ENCODE results near the gene NTM. TPM values are rescaled to one million over a fixed set of nuclear protein-coding genes. Genes with fewer than 3 reads are reported as not detected.

NTM gene
- total RNA-seq, 2 donors from 2014 or later, result 1.7 to 3.6 TPM

DNA sequence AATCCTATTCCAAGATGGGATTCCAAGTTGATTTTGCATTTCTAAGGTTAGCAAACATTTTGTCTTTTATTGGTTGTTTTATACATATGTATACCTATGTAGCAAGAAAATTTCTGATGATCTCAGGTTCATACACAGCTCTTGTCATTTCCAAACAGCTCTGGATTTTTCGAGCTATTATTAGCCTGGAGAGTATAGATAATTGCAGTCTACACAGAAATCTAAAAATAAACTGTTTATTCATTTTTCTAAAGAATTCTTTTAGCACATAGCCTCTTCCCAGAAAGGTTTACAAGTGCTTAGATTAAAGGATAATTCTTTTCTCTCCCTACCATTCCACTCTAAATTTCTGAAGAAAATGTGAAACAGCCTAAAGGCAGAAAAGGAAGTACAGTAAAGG, 705.0 kb downstream of the NTM start:
- 100% methylated on average over 1 of the region's 1 CpG; no CpG with 5 or more reads in 1 of the 2 experiments for WGBS, 2 experiments (ENCODE audit: insufficient coverage in 1 of 2, insufficient read length in 1 of 2)

DNA sequence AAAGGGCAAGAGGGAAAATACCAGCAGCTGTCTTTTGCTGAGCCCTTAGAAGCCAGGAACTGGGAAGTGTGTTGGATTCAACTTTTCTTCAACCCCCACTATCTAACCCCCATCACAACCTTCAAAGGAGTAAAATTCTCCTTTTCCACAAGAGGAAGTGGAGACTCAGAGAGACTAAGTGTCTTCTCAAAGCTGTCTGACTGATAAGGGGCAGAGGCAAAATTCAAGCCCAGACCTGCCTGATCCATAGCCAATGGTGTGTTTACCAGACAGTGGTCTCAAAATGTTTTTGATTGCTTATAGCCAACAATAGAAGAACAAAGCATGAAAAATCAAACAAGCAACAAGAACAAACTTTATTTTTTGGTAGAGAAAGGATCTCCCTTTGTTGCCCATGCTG, 707.0 kb downstream of the NTM start:
- Histone ChIP-seq H3K9ac (ENCODE audit: extremely low read depth, low read length, poor library complexity, severe bottlenecking) (no peak overlapping the region), H3K27me3 (ENCODE audit: control insufficient read depth, insufficient read depth, low read length, poor library complexity, severe bottlenecking) (no peaks in the 10 kb centered on the region), H3K4me1 (ENCODE audit: control insufficient read depth, insufficient read depth, low read length) (no peaks in the 10 kb centered on the region), H3K27ac (ENCODE audit: low read depth, low read length) (no peak overlapping the region), H3K9me3 (ENCODE audit: control insufficient read depth, low read length) (no peaks in the 10 kb centered on the region), H3K4me3 (ENCODE audit: low read length) (no peak overlapping the region), H3K36me3 (ENCODE audit: control insufficient read depth, insufficient read depth, low read length) (no peaks in the 10 kb centered on the region)
- DNase-seq, result no peak
- Mint-ChIP-seq H3K4me1 (peaks cover under 1% of the 10 kb centered on the region), H3K9me3 (peaks cover 4% of the 10 kb centered on the region), H3K36me3 (ENCODE audit: low read depth) (no peaks in the 10 kb centered on the region), H3K27ac (no peak overlapping the region), H3K4me3 (no peak overlapping the region), H3K27me3 (ENCODE audit: insufficient read depth) (no peaks in the 10 kb centered on the region)
- TF ChIP-seq, protein P1, sequence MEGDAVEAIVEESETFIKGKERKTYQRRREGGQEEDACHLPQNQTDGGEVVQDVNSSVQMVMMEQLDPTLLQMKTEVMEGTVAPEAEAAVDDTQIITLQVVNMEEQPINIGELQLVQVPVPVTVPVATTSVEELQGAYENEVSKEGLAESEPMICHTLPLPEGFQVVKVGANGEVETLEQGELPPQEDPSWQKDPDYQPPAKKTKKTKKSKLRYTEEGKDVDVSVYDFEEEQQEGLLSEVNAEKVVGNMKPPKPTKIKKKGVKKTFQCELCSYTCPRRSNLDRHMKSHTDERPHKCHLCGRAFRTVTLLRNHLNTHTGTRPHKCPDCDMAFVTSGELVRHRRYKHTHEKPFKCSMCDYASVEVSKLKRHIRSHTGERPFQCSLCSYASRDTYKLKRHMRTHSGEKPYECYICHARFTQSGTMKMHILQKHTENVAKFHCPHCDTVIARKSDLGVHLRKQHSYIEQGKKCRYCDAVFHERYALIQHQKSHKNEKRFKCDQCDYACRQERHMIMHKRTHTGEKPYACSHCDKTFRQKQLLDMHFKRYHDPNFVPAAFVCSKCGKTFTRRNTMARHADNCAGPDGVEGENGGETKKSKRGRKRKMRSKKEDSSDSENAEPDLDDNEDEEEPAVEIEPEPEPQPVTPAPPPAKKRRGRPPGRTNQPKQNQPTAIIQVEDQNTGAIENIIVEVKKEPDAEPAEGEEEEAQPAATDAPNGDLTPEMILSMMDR (conservative IDR thresholded peaks at IDR 0.05), result no peak

More for the DNA sequence above, 705.0 kb downstream of the NTM start:
- no peak for DNase-seq
- Histone ChIP-seq H3K36me3 (ENCODE audit: control insufficient read depth, insufficient read depth, low read length) (no peaks in the 10 kb centered on the region), H3K9me3 (ENCODE audit: control insufficient read depth, low read length) (no peaks in the 10 kb centered on the region), H3K27ac (ENCODE audit: low read depth, low read length) (no peak overlapping the region), H3K4me3 (ENCODE audit: low read length) (no peak overlapping the region), H3K4me1 (ENCODE audit: control insufficient read depth, insufficient read depth, low read length) (no peaks in the 10 kb centered on the region), H3K9ac (ENCODE audit: extremely low read depth, low read length, poor library complexity, severe bottlenecking) (no peak overlapping the region), H3K27me3 (ENCODE audit: control insufficient read depth, insufficient read depth, low read length, poor library complexity, severe bottlenecking) (no peaks in the 10 kb centered on the region)
- Mint-ChIP-seq H3K4me3 (no peak overlapping the region), H3K27ac (no peak overlapping the region), H3K27me3 (ENCODE audit: insufficient read depth) (no peaks in the 10 kb centered on the region), H3K4me1 (peaks cover 8% of the 10 kb centered on the region), H3K36me3 (ENCODE audit: low read depth) (no peaks in the 10 kb centered on the region), H3K9me3 (no peaks in the 10 kb centered on the region)
- TF ChIP-seq, protein P1 (conservative IDR thresholded peaks at IDR 0.05), result no peak

DNA sequence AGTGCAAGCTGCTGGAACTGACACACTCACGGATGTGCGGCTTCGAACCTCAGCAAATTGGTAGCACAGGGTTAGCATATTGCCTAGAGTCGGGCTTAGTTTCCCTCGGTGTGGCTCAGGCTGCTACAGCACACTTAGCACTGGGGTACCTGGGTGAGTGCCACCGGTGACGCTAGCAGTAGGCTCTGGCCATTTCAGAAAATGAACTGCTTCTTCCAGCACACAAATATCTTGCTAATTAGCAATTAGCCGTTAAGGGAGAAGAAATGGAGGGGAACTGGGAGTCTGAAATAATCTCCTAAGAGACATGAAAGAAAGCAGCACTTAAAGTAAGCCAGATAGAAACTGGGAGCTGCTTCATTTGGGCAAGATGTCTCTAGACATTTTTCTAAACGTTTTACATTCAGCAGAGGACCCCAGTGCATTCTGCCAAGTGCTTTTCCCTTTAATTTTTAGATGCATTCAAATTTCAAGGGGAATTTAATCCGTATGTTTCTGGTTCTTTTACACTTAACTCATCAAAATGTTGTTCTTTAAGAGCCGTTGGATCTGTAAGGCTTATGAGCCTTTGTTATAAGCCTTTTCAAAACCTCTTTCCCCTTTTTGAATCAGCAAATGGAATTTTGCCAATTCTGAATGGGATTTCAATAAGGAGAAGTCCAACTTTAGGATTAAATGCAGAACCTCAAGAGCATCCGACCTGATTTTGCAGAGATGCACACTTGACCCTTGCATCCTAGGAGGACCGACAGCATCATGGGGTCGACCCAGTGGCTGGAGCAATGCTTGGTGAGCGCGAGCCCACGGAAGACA, 708.1 kb downstream of the NTM start:
- WGBS, 2 experiments (ENCODE audit: insufficient coverage in 1 of 2, insufficient read length in 1 of 2), result 90% methylated on average over 16 to 17 of the region's 17 CpGs
- Histone ChIP-seq H3K27me3 (ENCODE audit: control insufficient read depth, insufficient read depth, low read length, poor library complexity, severe bottlenecking) (no peaks in the 10 kb centered on the region), H3K9ac (ENCODE audit: extremely low read depth, low read length, poor library complexity, severe bottlenecking) (no peak overlapping the region), H3K27ac (ENCODE audit: low read depth, low read length) (no peak overlapping the region), H3K9me3 (ENCODE audit: control insufficient read depth, low read length) (peaks cover 2% of the 10 kb centered on the region), H3K4me1 (ENCODE audit: control insufficient read depth, insufficient read depth, low read length) (no peaks in the 10 kb centered on the region), H3K4me3 (ENCODE audit: low read length) (no peak overlapping the region), H3K36me3 (ENCODE audit: control insufficient read depth, insufficient read depth, low read length) (no peaks in the 10 kb centered on the region)
- no peak for DNase-seq
- Mint-ChIP-seq H3K4me3 (no peak overlapping the region), H3K9me3 (peaks cover 14% of the 10 kb centered on the region), H3K4me1 (no peaks in the 10 kb centered on the region), H3K36me3 (ENCODE audit: low read depth) (no peaks in the 10 kb centered on the region), H3K27ac (no peak overlapping the region), H3K27me3 (ENCODE audit: insufficient read depth) (no peaks in the 10 kb centered on the region)
- TF ChIP-seq, protein P1 (conservative IDR thresholded peaks at IDR 0.05), result no peak
